Cerebellar cortex (tissue), 1 donor: ENCODE data around the gene TBCD.
"Not testable (repeated sequence)": the region's sequence is repeated elsewhere in the genome, so short reads cannot be mapped to it uniquely, and the experiment has no call there.

Experiments
- DNase-seq: peaks from one replicate; pipeline ENCODE4 v3.0.0-alpha.2; 2015; ENCODE audit warnings: low spot score

TBCD gene

DNA sequence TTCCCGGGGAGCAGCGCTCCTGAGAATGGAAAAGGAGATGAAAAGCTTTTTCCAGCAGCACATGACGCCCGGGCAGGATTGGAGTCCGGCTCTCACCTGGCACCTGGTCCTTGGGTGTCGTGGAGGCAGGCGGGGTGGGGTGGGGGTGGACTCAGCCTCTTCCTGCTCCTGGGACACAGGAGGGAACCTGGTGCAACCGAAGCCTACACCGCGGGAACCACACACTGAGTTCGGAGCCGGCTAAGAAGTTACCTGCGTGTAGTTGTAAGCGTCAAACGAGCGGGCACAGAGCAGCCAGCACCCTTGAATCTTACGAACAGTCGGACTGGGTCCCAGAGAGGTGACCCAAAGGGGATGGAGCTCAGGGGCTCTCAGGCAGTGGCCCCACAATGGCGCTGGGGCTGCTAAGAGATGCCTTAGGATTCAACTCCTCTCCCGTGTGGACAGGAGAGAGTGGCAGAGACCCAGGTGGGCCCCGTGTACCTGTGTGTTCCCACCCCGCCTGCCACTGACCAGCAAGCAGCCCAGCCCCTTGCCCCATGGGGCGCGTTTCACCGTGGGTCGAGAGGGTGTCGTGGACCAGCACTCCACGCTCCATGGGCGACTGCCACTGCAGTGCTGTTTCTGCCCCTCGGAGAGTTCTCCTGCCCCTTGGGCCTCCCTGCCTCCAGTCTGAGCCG, 221.7 kb downstream of the TBCD start:
- no peak for DNase-seq

DNA sequence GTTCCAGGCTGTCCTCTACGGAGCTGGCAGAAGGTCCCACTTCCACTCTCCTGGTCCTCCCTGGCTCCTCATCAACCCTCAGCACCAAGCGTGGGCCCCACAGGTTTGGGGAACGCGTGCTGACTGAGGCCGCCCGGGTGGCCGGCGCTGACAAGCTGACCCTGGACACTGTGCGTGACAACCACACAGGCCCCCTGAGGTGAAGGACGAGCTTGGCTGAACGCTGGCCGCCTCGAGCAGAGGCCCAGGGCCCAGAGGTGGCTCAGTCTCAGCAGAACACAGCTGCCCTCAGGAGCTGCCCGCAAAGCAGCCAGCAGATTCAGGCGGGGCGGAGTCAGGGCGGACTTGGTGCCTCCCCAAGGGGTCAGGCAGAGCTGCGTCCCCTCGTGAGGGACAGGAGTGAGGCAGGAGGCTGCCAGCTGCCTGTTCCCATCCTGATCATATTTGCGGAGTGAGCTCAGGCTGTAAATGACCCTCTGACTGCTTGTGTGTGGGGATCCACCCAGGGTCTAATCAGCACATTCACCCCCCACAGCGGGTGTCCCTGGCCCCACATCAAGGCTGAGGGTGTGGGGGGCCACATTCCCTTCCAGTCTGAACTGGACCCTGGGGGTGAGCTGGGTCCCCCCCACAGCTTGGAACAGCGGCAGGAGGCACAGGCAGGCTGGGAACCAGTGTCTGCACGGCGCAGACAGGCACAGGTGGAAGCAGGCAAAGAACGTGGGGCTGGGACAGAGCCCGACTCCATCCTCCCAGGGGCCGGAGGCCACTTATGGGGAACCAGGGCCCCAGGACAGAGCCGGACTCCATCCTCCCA, 222.5 kb downstream of the TBCD start:
- DNase-seq, result no peak

DNA sequence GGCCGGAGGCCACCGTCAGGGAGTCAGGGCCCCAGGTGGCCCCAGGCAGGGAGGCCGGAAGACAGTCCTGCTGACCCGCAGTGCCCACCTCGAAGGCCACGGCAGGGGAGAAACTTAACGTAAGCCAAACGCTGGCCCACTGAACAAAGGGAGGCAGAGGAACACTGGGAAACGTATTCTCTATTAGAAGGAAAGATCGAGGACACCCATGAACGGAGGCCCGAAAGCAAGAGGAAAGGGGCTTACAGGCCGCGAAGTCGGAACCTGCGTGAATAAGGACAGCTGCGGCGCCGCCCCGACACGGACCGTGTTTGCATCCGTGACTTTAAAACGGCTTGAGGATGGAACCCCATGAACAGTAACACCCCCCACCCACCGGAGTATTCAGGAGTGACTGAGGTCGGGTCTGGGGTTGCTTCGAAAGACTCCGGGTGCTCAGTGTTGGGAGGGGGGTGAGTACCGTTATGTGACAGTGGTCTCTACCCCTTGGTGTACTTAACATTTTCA, 225.2 kb downstream of the TBCD start:
- DNase-seq, result no peak

DNA sequence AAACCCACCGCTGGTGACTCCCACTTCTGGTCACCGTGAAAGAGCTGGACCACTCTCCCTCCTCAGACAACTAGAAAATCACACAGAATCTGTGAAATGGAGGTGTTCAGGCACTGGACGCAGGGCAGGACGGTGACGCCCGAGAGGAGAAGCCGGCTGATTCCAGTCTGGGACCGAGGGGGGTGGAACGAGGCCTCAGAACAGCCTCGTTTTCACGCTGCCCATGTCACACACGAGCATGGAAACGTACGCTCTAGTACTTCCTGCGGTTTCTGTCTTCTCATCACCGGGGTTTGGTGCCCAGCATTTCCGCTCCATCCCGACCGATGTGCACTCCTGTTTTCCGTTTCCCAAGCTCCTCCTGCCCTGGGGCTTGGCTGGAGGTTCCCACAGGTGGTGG, 225.7 kb downstream of the TBCD start:
- no peak for DNase-seq

DNA sequence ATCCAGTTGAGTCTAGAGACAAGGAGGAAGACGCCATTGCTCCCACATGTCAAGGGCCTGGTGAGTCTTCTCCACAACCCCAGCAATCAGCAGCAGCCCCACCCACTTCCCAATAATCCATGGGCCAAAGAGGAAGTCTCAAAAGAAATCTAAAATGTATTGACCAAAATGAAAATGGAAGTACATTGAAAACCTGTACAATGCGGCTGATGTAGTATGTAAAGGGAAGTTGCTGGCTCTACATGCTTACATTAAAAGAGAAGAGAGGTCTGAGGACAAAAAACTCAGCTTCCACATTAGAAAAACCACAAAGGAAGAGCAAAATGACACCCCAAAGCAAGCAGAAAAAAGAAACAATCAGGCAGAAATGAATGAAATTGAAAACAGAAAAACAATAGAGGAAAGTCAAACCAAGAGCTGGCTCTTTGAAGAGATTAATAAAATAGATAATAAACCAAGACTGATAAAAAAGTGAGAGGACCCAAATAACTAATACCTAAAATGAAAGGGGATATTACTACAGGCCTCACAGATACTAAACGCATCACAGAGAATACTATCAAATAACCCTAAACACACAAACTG, 227.0 kb downstream of the TBCD start:
- no peak for DNase-seq

DNA sequence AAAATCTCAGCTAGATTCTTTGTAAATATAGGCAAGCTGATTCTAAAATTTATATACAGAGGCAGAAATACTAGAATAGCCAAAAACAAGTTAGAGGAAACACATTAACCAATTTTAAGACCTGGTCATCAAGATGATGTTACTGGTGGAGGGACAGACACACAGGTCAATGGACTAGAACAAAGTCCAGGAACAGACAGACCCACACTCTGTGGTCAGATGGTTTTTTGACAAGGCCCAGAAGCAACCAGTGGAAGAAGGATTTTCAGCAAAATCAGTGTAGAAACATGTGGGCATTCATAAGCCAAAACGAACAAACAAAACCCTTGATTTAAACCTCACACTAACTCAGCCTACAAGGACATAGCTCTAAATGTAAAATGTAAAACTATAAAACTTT, 227.9 kb downstream of the TBCD start:
- DNase-seq, result no peak

DNA sequence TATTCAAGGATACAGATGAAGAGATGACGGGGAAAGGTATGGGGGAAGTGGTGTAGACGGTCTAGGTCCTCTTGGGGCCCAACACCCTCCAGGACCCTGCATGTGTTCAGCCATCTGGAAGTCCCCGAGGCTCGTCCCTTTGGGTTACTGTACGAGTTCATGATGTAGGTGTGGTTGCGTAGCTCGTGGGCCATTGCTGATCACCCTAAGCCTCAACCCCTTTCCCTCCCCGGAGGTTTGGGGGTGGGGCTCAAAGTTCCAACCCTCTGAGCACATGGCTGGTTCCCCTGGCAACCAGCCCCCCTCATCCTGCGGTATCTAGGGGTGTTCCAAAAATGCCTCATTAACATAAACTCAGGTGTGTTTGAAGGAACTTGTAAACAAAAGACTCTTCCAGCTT, 228.8 kb downstream of the TBCD start:
- DNase-seq, result no peak

DNA sequence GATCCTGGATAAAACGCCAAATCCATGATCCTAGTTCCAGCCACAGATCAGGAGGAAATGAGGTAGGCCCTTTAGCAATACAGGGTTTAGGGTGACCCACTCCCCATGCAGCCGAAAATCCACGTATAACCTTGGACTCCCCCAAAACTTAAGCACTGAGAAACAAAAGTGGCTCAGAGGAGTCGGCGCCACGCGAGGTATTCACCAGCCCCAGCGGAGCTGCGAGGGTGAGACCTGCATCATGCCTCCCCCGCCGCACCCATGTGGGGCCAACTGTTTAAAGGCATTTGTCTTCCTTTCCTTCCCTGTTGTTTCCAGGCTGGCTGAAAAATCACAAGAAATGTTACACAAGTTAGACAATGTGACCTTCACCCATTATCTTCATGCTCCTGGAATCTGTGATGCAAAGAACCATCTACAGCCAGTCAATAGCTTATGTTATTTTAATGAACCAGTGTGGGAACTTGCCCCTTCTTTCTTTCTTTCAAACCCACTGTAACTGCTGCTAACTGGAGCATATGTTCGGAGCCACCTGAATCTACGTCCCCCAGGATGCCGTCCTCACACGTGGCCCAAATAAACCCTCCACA, 229.4 kb downstream of the TBCD start:
- DNase-seq, result no peak

DNA sequence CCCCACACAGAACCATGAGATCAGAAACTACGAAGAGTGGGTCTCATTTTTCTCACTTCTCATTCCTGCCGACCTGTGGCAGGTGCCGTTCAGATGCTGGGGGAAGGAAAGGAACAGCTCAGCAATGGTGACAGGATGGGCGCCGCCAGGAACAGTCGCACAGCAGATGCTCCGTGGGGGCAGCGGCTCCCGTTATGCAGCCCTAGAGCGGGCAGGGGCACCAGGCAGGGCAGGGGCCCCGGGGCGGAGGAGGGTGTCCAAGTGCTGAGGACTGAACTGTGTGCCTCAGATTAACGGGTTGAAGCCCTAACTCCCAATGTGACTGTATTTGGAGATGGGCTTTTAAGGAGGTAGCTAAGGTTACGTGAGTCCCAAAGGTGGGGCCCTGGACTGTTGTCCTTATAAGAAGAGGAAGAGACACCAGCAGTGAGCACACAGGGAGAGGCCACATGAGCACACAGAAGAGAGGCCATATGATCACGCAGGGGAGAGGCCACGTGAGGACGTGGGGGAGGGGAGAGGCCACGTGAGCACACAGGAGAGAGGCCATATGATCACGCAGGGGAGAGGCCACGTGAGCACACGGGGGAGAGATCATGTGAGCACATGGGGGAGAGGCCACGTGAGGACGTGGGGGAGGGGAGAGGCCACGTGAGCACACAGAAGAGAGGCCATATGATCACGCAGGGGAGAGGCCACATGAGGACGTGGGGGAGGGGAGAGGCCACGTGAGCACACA, 231.8 kb downstream of the TBCD start:
- DNase-seq, result no peak

DNA sequence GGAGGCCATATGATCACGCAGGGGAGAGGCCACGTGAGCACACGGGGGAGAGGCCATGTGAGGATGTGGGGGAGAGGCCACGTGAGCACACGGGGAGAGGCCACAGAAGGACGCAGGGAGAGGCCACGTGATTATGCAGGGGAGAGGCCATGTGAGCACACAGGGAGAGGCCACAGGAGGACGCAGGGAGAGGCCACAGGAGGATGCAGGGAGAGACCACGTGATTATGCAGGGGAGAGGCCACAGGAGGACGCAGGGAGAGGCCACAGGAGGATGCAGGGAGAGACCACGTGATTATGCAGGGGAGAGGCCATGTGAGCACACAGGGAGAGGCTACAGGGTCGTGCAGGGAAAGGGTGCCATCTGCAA, 232.4 kb downstream of the TBCD start:
- not testable (repeated sequence) for DNase-seq

DNA sequence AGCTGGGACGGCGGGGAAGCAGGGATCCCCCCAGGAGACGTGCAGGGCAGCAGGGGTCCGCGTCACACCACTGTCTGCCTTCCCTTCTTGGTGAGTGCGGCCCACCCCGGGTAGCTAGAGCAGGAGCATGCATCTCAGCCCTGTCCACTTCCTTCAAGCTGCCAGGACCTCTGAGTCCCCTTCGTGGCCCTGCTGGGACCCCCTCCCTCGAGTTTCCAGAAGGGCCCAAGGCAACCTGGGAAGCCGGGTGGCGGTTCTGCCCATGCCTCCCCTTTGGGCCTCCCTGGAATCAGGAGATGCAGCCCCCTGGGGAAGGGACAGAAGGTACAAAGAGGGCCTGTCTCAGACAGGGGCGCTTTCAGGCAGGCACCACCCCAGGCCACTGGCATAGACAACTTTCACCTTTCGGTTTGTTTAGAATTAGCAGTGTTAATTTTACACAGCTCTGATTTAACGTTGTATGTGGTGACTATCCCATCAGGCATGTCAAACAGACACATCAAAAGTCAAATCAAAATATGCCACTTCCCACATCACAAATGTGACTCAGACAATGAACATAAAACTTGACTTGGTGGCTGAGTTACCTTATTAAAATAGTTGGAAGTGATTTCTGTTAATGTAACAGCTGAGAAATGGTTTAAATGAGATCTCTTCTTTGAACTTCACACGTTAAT, 233.0 kb downstream of the TBCD start:
- DNase-seq, result no peak

DNA sequence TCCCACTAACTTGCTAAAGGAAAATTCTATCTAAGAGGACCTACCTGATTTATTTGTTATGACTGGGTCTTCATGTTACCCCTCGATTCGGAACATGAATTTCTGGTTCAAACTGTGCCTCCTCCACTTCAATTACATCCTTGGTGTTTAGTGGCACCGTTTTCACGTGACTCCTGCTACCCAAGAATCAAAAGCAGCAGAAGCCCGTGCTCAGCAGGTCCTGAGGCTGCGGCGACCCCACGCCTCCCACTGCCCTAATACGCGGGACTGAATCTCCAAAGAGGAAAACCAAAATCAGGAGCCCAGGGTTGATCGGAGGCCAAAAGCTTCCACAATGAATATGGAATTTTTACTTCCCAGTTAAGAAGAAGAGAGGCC, 233.6 kb downstream of the TBCD start:
- DNase-seq, result no peak

DNA sequence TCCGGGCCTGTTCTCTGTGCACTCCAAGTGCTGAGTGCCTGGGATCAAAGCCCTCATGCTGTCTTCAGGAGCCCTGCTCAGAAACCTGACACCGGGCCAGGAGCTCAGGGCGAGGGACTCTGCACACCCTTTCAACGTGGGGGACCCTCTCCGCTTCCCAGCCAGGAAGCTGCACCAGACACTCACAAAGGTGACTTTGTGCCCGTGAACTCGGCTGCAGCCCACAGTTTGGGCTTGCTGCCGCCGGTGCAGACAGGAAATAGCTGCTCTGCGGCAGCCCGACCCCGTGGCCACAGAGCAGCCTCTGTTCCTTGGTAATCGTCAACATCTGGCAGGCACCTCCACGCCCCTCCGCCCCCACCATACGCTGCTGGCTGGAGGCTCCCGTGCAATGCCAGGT, 234.1 kb downstream of the TBCD start:
- DNase-seq, result no peak

DNA sequence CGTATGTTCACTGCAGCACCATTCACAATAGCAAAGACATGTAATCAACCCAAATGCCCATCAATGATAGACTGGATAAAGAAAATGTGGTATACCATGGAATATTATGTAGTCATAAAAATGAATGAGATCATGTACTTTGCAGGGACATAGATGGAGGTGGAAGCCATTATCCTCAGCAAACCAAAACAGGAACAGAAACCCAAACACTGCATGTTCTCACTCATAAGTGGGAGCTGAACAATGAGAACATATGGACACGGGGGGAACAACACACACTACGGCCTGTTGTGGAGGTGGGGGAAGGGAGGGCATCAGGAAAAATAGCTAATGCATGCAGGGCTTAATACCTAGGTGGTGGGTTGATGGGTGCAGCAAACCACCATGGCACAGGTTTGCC, 237.2 kb downstream of the TBCD start:
- not testable (repeated sequence) for DNase-seq

DNA sequence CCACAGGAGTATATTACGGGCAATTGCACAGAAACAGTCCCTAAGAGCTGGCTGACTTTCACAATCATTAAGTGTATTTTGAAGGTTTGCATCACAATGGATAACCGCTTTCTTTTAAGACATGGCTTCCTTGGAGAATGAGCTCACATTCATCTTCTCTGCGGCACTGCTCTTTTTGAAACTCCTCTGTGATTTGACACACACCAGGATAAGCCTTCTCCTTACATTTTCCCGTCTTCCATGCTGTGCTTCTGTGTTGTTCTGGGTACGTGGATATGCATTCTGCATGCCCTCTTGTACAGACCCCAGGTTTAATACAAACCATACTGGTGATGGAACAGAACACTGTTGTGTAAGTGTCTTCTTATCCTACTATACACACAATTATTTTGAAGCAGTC, 238.0 kb downstream of the TBCD start:
- DNase-seq, result no peak

DNA sequence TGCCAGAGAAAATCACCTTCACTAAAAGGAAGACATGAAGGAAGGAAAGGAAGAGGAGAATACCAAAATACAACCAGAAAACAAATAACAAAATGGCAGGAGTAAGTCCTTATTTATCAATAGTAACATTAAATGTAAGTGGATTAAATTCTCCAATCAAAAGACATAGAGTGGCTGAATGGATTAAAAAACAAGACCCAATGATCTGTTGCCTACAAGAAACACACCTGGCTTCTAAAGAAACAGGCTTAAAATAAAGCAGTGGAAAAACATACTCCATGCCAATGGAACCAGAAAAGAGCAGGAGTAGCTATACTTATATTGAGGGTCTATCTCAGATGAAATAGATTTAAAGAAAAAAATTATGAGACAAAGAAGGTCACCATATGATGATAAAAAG, 241.1 kb downstream of the TBCD start:
- no peak for DNase-seq
